Smooth muscle cell (in vitro differentiated cells): Measurements from ENCODE around the gene RALGPS1. TPM values are rescaled to one million over a fixed set of nuclear protein-coding genes. Genes with fewer than 3 reads are reported as not detected.

Experiments
- DNase-seq: peaks from one replicate; lab custom pipeline; 2025; ENCODE audit not compliant: unreplicated experiment; lab: John Stamatoyannopoulos, UW
- H2AFZ ChIP-seq: fragments of 200-600 bp; sonication (generic); 2 replicates; pipeline ENCODE4 v1.6.0; 2016; ENCODE audit warnings: antibody characterized with exemption, low read depth, mild to moderate bottlenecking
- H3F3A ChIP-seq: fragments of 200-600 bp; sonication (generic); 2 replicates; pipeline ENCODE4 v1.6.0; 2017; ENCODE audit warnings: antibody characterized with exemption, low read depth
- H3K27ac ChIP-seq: fragments of 200-600 bp; sonication (generic); 2 replicates; pipeline ENCODE4 v1.5.1; 2016; ENCODE audit warnings: low read depth, mild to moderate bottlenecking
- H3K27me3 ChIP-seq: fragments of 200-600 bp; sonication (generic); 2 replicates; pipeline ENCODE4 v1.6.1; 2016; ENCODE audit warnings: low read depth, mild to moderate bottlenecking
- H3K36me3 ChIP-seq: fragments of 200-600 bp; sonication (generic); 2 replicates; pipeline ENCODE4 v1.5.1; 2016; ENCODE audit warnings: low read depth
- H3K4me1 ChIP-seq: fragments of 200-600 bp; sonication (generic); 2 replicates; pipeline ENCODE4 v1.5.1; 2016; ENCODE audit warnings: low read depth
- H3K4me2 ChIP-seq: fragments of 200-600 bp; sonication (generic); 2 replicates; pipeline ENCODE4 v1.6.0; 2016; ENCODE audit warnings: mild to moderate bottlenecking
- H3K4me3 ChIP-seq: fragments of 200-600 bp; sonication (generic); 2 replicates; pipeline ENCODE4 v1.5.1; 2016; ENCODE audit warnings: mild to moderate bottlenecking
- H3K79me2 ChIP-seq: fragments of 200-600 bp; sonication (generic); 2 replicates; pipeline ENCODE4 v1.6.0; 2016; ENCODE audit warnings: low read depth, mild to moderate bottlenecking
- H3K9ac ChIP-seq: fragments of 200-600 bp; sonication (generic); 2 replicates; pipeline ENCODE4 v1.6.0; 2016; ENCODE audit warnings: low read depth
- H3K9me3 ChIP-seq: fragments of 200-600 bp; sonication (generic); replicated peaks from 2 replicates; pipeline ENCODE4 v1.5.1; 2016; ENCODE audit warnings: low read depth
- H4K20me1 ChIP-seq: fragments of 200-600 bp; sonication (generic); 2 replicates; pipeline ENCODE4 v1.6.0; 2016; ENCODE audit warnings: low read depth
- CTCF ChIP-seq: fragments of 200-600 bp; sonication (generic); IDR thresholded peaks from 2 replicates; pipeline ENCODE4 v1.5.1; 2017; ENCODE audit warnings: borderline replicate concordance, mild to moderate bottlenecking, antibody characterized with exemption; ENCODE audit not compliant: insufficient read depth, poor library complexity, severe bottlenecking
- WGBS: methylation state at CpG from one replicate; pipeline ENCODE4 v1.1.7; 2016; ENCODE audit warnings: low lambda C conversion rate; 5-methylcytosine and 5-hydroxymethylcytosine counted together
- polyA plus RNA-seq: library from polyadenylated mRNA; unstranded; fragments of >200 nt; fragmentation: Nextera tagmentation; extraction: Ambion mirVana; gene quantifications from 2 replicates; pipeline ENCODE4 v1.2.1, GENCODE V29; 2016
- total RNA-seq: library from RNA; depleted of rRNA; stranded (reverse); fragments of >200 nt; gene quantifications from 2 replicates; pipeline ENCODE4 v1.2.3, GENCODE V29; 2014

The RALGPS1 gene
- total and polyA plus RNA-seq, 2 experiments from 2014 or later: 2.1 to 4.0 TPM

- Histone ChIP-seq H3K4me1 (no peaks in the 10 kb centered on the region), H3K4me3 (no peak overlapping the region), H3K27me3 (no peaks in the 10 kb centered on the region), H3F3A (no peaks in the 10 kb centered on the region), H3K9me3 (no peaks in the 10 kb centered on the region), H3K36me3 (no peaks in the 10 kb centered on the region), H3K4me2 (peak overlapping the region; percentile 62), H3K9ac (no peak overlapping the region), H3K27ac (peak overlapping the region; percentile 34), H3K79me2 (no peaks in the 10 kb centered on the region), H4K20me1 (no peaks in the 10 kb centered on the region), H2AFZ (no peak overlapping the region)
- TF ChIP-seq CTCF: no peak
- DNase-seq: no peak
- 91% methylated on average over 2 of the region's 2 CpGs for WGBS
Measured at GRCh38 chr9:126986506-126986951, 71.9 kb downstream of the RALGPS1 start.

- WGBS: 91% methylated on average over 2 of the region's 2 CpGs
- no peaks in the 10 kb centered on the region for H3K9me3 ChIP-seq
Measured at GRCh38 chr9:126988857-126989256, 74.3 kb downstream of the RALGPS1 start.

GRCh38 chr9:126989847-126990842 lies 75.6 kb downstream of the RALGPS1 start:
- H3F3A ChIP-seq: no peaks in the 10 kb centered on the region
- H2AFZ ChIP-seq: no peak overlapping the region
- TF ChIP-seq CTCF: no peak
- DNase-seq: no peak
- H3K27ac ChIP-seq: no peak overlapping the region
- H3K9ac ChIP-seq: no peak overlapping the region
- H3K79me2 ChIP-seq: no peaks in the 10 kb centered on the region
- no peaks in the 10 kb centered on the region for H3K36me3 ChIP-seq
- 89% methylated on average over 19 of the region's 19 CpGs for WGBS
- H3K4me3 ChIP-seq: no peak overlapping the region
- H4K20me1 ChIP-seq: no peaks in the 10 kb centered on the region
- H3K4me1 ChIP-seq: no peaks in the 10 kb centered on the region
- no peaks in the 10 kb centered on the region for H3K9me3 ChIP-seq
- no peaks in the 10 kb centered on the region for H3K27me3 ChIP-seq
- no peak overlapping the region for H3K4me2 ChIP-seq

More at GRCh38 chr9:126988857-126989256, 74.3 kb downstream of the RALGPS1 start:
- no peak for DNase-seq
- Histone ChIP-seq H3F3A (no peaks in the 10 kb centered on the region), H3K27me3 (no peaks in the 10 kb centered on the region), H3K4me3 (no peak overlapping the region), H2AFZ (no peak overlapping the region), H3K79me2 (no peaks in the 10 kb centered on the region), H3K27ac (no peak overlapping the region), H4K20me1 (no peaks in the 10 kb centered on the region), H3K36me3 (no peaks in the 10 kb centered on the region), H3K4me1 (no peaks in the 10 kb centered on the region), H3K4me2 (no peak overlapping the region), H3K9ac (no peak overlapping the region)
- no peak for TF ChIP-seq CTCF

- Histone ChIP-seq H3K4me3 (no peak overlapping the region), H3K4me1 (no peaks in the 10 kb centered on the region)
- DNase-seq: no peak
Measured at GRCh38 chr9:126991183-126991582, 76.6 kb downstream of the RALGPS1 start.

More at GRCh38 chr9:126991183-126991582, 76.6 kb downstream of the RALGPS1 start:
- Histone ChIP-seq H3K79me2 (no peaks in the 10 kb centered on the region), H3K27ac (no peak overlapping the region), H3K27me3 (no peaks in the 10 kb centered on the region), H3K4me2 (no peak overlapping the region), H2AFZ (no peak overlapping the region), H3K36me3 (no peaks in the 10 kb centered on the region), H3F3A (no peaks in the 10 kb centered on the region), H3K9ac (no peak overlapping the region), H3K9me3 (no peaks in the 10 kb centered on the region), H4K20me1 (no peaks in the 10 kb centered on the region)
- no peak for TF ChIP-seq CTCF
- 54% methylated on average over 2 of the region's 2 CpGs for WGBS
